Rectal smooth muscle tissue (tissue), 1 donor: ENCODE results near the gene FBLN1.
"Not testable (repeated sequence)": the region's sequence is repeated elsewhere in the genome, so short reads cannot be mapped to it uniquely, and the experiment has no call there.

Experiments used
- H3K27ac ChIP-seq: one replicate; pipeline ENCODE4 v1.7.0; 2013; ENCODE audit warnings: low read depth, low read length, inconsistent platforms
- H3K27me3 ChIP-seq: one replicate; pipeline ENCODE4 v1.7.0; 2013; ENCODE audit warnings: low read length; ENCODE audit not compliant: control insufficient read depth, insufficient read depth
- H3K36me3 ChIP-seq: one replicate; pipeline ENCODE4 v1.7.0; 2013; ENCODE audit warnings: low read length; ENCODE audit not compliant: control insufficient read depth, insufficient read depth
- H3K4me1 ChIP-seq: one replicate; pipeline ENCODE4 v1.7.0; 2013; ENCODE audit warnings: low read length; ENCODE audit not compliant: control insufficient read depth, insufficient read depth
- H3K4me3 ChIP-seq: one replicate; pipeline ENCODE4 v1.7.0; 2013; ENCODE audit warnings: low read length
- H3K9ac ChIP-seq: one replicate; pipeline ENCODE4 v1.7.0; 2013; ENCODE audit warnings: low read length

The FBLN1 gene

GRCh38 chr22:45481661-45482060 lies 21.0 kb upstream of the FBLN1 start:
- Histone ChIP-seq H3K9ac (no peak overlapping the region), H3K27me3 (no peaks in the 10 kb centered on the region), H3K36me3 (no peaks in the 10 kb centered on the region), H3K4me1 (no peaks in the 10 kb centered on the region), H3K27ac (no peak overlapping the region), H3K4me3 (no peak overlapping the region)

DNA sequence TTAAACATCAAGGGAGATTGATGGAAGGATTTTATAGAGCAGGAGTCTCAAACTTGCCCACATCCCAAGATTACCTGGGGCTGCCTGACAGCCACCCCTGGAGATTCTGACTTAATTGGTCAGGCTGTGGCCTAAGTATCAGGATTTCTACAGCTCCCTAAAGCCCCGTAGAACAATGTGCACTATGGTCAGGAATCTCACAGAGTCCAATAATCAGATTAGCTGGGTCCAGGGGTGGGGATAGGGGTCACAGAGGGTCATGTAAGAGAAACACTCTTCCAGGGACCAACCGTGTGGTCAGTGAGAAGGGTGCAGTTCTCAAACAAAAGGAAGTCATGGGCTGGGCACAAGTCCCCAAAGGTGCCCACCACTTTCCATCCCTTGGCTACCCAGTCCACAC lies 20.5 kb upstream of the FBLN1 start:
- H3K27ac ChIP-seq, result no peak overlapping the region
- H3K9ac ChIP-seq, result no peak overlapping the region

DNA sequence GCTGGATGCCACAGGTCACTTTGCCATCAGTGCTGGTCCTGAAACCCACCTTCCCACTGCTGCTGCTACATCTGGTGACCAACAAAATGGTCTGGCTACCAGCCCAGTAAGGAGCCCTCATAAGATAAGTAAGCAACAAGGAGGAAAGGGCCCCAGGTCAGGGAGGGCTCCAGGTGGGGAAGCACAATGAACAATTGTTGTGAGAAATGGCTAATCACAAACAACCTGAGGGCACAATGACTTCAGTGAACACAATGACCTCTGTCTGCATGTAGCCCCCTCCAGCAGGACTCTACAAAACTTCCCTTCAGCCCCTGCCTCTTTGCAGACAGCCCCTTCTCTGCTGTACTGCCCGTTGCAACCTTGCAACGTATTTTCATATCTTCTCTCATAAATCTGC lies 19.4 kb upstream of the FBLN1 start:
- Histone ChIP-seq H3K27me3 (no peaks in the 10 kb centered on the region), H3K9ac (no peak overlapping the region), H3K4me3 (no peak overlapping the region), H3K27ac (no peak overlapping the region), H3K36me3 (no peaks in the 10 kb centered on the region), H3K4me1 (no peaks in the 10 kb centered on the region)

More for the DNA sequence above, 20.5 kb upstream of the FBLN1 start:
- no peak overlapping the region for H3K4me3 ChIP-seq
- H3K4me1 ChIP-seq, result no peaks in the 10 kb centered on the region
- no peaks in the 10 kb centered on the region for H3K27me3 ChIP-seq
- no peaks in the 10 kb centered on the region for H3K36me3 ChIP-seq

- Histone ChIP-seq H3K27me3 (no peaks in the 10 kb centered on the region), H3K9ac (no peak overlapping the region), H3K36me3 (no peaks in the 10 kb centered on the region), H3K4me3 (no peak overlapping the region), H3K27ac (no peak overlapping the region), H3K4me1 (no peaks in the 10 kb centered on the region)
These were observed 18.7 kb upstream of the FBLN1 start for GRCh38 chr22:45483918-45484499.

DNA sequence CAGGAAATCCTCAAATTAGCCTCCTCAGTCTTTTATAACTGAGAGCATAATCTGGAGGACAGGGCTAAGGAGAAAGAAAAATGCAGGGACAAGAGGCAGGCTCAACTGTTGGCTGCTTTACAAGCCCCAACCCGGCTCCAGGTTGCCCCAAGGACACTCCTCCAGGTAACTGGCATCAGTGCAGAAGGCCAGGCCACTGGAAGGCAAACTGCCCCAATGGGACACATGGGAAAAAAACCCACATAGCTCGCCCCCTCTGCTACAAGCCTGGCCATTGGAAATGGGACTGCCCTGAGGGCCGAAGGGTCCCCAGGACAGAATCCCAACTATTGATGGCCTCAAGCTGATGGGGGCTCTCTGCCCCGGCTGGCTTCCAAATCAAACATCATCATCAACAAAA lies 17.9 kb upstream of the FBLN1 start:
- H3K4me3 ChIP-seq, result no peak overlapping the region
- no peak overlapping the region for H3K9ac ChIP-seq
- no peaks in the 10 kb centered on the region for H3K36me3 ChIP-seq
- no peaks in the 10 kb centered on the region for H3K4me1 ChIP-seq
- H3K27ac ChIP-seq, result no peak overlapping the region
- H3K27me3 ChIP-seq, result no peaks in the 10 kb centered on the region

GRCh38 chr22:45485261-45485660 lies 17.4 kb upstream of the FBLN1 start:
- Histone ChIP-seq H3K27me3 (no peaks in the 10 kb centered on the region), H3K9ac (no peak overlapping the region), H3K27ac (no peak overlapping the region), H3K4me1 (no peaks in the 10 kb centered on the region), H3K4me3 (no peak overlapping the region), H3K36me3 (no peaks in the 10 kb centered on the region)

DNA sequence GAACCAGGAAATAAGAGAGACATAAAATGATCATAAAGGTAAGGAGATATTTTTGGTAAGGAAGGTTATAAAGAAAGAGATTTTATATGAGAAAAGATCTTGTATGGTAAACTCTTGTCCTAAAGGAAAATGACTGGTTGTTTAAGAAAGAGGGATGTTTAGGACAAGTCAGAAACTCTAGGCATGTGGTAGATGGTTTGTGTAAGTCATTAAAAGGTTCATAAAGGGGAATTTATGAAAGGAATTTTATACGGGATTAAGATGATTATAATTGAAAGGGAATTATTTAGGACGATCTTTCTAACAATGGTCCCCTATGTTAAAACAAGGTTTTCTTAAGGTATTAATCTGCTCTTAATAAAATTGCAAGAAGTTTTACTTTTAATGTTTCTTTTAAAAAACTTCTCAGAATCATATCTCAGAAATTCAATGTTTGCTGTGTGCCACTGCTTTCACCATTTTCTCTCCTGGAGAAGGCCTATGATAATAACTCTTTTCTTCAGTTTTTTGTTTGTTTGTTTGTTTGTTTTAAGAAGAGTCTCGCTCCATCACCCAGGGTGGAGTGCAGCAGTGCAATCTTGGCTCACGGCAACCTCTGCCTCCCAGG lies 13.8 kb upstream of the FBLN1 start:
- Histone ChIP-seq H3K27me3 (no peaks in the 10 kb centered on the region), H3K4me3 (no peak overlapping the region), H3K27ac (no peak overlapping the region), H3K4me1 (no peaks in the 10 kb centered on the region), H3K9ac (no peak overlapping the region), H3K36me3 (no peaks in the 10 kb centered on the region)

GRCh38 chr22:45490836-45491235 lies 11.8 kb upstream of the FBLN1 start:
- Histone ChIP-seq H3K9ac (no peak overlapping the region), H3K27ac (no peak overlapping the region), H3K4me1 (no peaks in the 10 kb centered on the region), H3K27me3 (no peaks in the 10 kb centered on the region), H3K36me3 (no peaks in the 10 kb centered on the region), H3K4me3 (no peak overlapping the region)

GRCh38 chr22:45491841-45492240 lies 10.8 kb upstream of the FBLN1 start:
- Histone ChIP-seq H3K9ac (no peak overlapping the region), H3K4me3 (no peak overlapping the region), H3K4me1 (no peaks in the 10 kb centered on the region), H3K27me3 (no peaks in the 10 kb centered on the region), H3K36me3 (no peaks in the 10 kb centered on the region), H3K27ac (no peak overlapping the region)

DNA sequence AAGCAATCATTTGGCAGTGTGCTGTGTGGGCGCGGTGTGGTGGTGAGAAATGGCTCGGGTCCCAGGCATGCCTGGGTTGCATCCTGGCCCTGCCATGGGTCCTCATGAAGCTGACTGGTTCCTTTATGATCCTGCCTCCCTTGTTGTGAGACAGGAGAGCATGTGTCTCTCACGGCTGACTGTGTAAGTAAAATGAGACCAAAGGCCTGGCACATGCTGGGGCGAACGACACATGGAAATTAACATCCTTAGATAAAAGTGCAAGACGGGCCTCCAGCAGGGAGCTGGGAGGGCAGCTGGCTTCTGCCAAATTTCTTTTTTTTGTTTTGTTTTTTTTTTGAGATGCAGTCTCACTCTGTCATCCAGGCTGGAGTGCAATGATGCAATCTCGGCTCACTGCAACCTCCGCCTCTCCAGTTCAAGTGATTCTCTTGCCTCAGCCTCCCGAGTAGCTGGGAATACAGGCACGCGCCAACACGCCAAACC lies 9.4 kb upstream of the FBLN1 start:
- Histone ChIP-seq H3K4me1 (no peaks in the 10 kb centered on the region), H3K36me3 (no peaks in the 10 kb centered on the region), H3K4me3 (no peak overlapping the region), H3K27me3 (no peaks in the 10 kb centered on the region), H3K9ac (no peak overlapping the region), H3K27ac (no peak overlapping the region)

GRCh38 chr22:45494306-45494705 lies 8.4 kb upstream of the FBLN1 start:
- H3K4me1 ChIP-seq, H3K27ac ChIP-seq, H3K36me3 ChIP-seq, H3K27me3 ChIP-seq, H3K9ac ChIP-seq, H3K4me3 ChIP-seq: not testable (repeated sequence)

- H3K4me1 ChIP-seq, H3K27me3 ChIP-seq, H3K4me3 ChIP-seq, H3K9ac ChIP-seq, H3K27ac ChIP-seq, H3K36me3 ChIP-seq: not testable (repeated sequence)
These were observed 7.1 kb upstream of the FBLN1 start for GRCh38 chr22:45495616-45496015.

DNA sequence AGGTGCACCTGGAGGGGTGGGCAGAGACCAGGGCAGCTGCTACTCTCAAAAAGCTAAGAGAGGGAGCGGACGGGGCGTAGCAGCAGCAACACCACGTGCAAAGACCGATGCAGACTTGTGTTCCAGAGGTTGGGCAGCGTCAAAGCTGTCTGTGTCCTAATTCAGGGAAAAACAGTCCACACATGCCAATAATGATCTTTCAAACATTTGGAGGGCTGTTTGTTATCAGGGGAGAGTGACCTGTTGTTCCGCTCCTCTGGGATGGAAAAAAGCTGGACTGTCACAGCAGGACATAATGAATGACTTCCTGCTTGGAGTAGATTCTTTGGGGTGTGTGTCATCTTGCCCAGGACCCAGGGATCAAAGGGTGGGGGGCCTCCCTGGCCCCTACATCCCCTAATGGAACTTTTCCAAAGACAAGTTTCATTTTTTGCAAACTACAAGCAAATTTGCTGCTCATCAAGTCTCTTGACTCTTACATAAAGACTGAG lies 6.2 kb upstream of the FBLN1 start:
- Histone ChIP-seq H3K36me3 (no peaks in the 10 kb centered on the region), H3K9ac (no peak overlapping the region), H3K27me3 (no peaks in the 10 kb centered on the region), H3K4me3 (no peak overlapping the region), H3K27ac (no peak overlapping the region), H3K4me1 (peaks cover 4% of the 10 kb centered on the region)
